PC-9 (cell line): Measurements from ENCODE around the gene CST8. TPM values are rescaled to one million over a fixed set of nuclear protein-coding genes. Genes with fewer than 3 reads are reported as not detected.
"Not testable (repeated sequence)": the region's sequence is repeated elsewhere in the genome, so short reads cannot be mapped to it uniquely, and the experiment has no call there.

Experiments used
- BruUV-seq: library from RNA; stranded (reverse); fragments of 400-500 nt; replicated peaks from 2 replicates; lab custom pipeline; 2021; lab: Mats Ljungman, UMichigan
- CTCF ChIA-PET: fragments of 300-600 bp; sonication (Branson Sonifier 250); formaldehyde crosslinking; loops from one replicate; lab custom pipeline; 2022; ENCODE audit warnings: antibody characterized with exemption; lab: Charles Lee
- POLR2A ChIA-PET: fragments of 300-600 bp; sonication (Branson Sonifier 250); formaldehyde crosslinking; loops from one replicate; lab custom pipeline; 2022; ENCODE audit warnings: antibody characterized with exemption; ENCODE audit not compliant: unreplicated experiment; lab: Charles Lee
- DNase-seq, 2 experiments: peaks; one replicate each; pipeline versions ENCODE4 v3.0.0 to v3.0.0-alpha.2; 2015 to 2022; ENCODE audit warnings: mixed read lengths in 1 of 2
- H2AFZ ChIP-seq: fragments of 200-600 bp; sonication (generic); 2 replicates; pipeline ENCODE4 v1.8.1; 2017; ENCODE audit warnings: antibody characterized with exemption
- H3F3A ChIP-seq: fragments of 200-600 bp; sonication (generic); 2 replicates; pipeline ENCODE4 v1.8.1; 2017; ENCODE audit warnings: antibody characterized with exemption, mild to moderate bottlenecking, low read depth; ENCODE audit not compliant: insufficient read depth
- H3K27ac ChIP-seq: fragments of 200-600 bp; sonication (generic); 2 replicates; pipeline ENCODE4 v1.6.1; 2016; ENCODE audit warnings: mixed run types
- H3K27me3 ChIP-seq: fragments of 200-600 bp; sonication (generic); 2 replicates; pipeline ENCODE4 v1.6.1; 2016; ENCODE audit warnings: low read depth, mixed run types; ENCODE audit not compliant: insufficient read depth
- H3K36me3 ChIP-seq: fragments of 200-600 bp; sonication (generic); 2 replicates; pipeline ENCODE4 v1.6.1; 2016; ENCODE audit warnings: low read depth, mixed run types
- H3K4me1 ChIP-seq: fragments of 200-600 bp; sonication (generic); replicated peaks from 2 replicates; pipeline ENCODE4 v1.6.1; 2016; ENCODE audit warnings: mixed run types; ENCODE audit not compliant: insufficient read depth
- H3K4me2 ChIP-seq: fragments of 200-600 bp; sonication (generic); 2 replicates; pipeline ENCODE4 v1.6.1; 2017; ENCODE audit warnings: mixed run types
- H3K4me3 ChIP-seq: fragments of 200-600 bp; sonication (generic); 2 replicates; pipeline ENCODE4 v1.6.1; 2016; ENCODE audit warnings: mixed run types
- H3K79me2 ChIP-seq: fragments of 200-600 bp; sonication (generic); 2 replicates; pipeline ENCODE4 v1.6.1; 2017; ENCODE audit warnings: low read depth, mixed run types
- H3K9me2 ChIP-seq: fragments of 200-600 bp; sonication (generic); 2 replicates; pipeline ENCODE4 v1.8.1; 2017; ENCODE audit warnings: mild to moderate bottlenecking; ENCODE audit not compliant: insufficient read depth
- H3K9me3 ChIP-seq: fragments of 200-600 bp; sonication (generic); 2 replicates; pipeline ENCODE4 v1.8.1; 2016; ENCODE audit warnings: low read depth; ENCODE audit not compliant: insufficient read depth
- H4K20me1 ChIP-seq: fragments of 200-600 bp; sonication (generic); 2 replicates; pipeline ENCODE4 v1.8.1; 2017; ENCODE audit not compliant: insufficient read depth
- EZH2 ChIP-seq: fragments of 200-600 bp; sonication (generic); IDR thresholded peaks from 2 replicates; pipeline ENCODE4 v1.8.0; 2017; ENCODE audit warnings: antibody characterized with exemption, low read depth
- intact Hi-C: fragments of 100-400 bp; cut with micrococcal nuclease; formaldehyde crosslinking; loops from one replicate; pipeline ENCODE4 v1.10.0; 2022; ENCODE audit not compliant: unreplicated experiment
- total RNA-seq: library from RNA; stranded (reverse); gene quantifications from 2 replicates; pipeline ENCODE4 v1.2.3, GENCODE V29; 2021
- TF ChIP-seq, protein P1 (sequence below): fragments of 200-600 bp; sonication (generic); conservative IDR thresholded peaks from 2 replicates; pipeline ENCODE4 v1.6.1; 2017; ENCODE audit warnings: mixed run types, antibody characterized with exemption, mild to moderate bottlenecking, moderate library complexity

CST8 gene
- total RNA-seq, 1 experiment from 2014 or later: not detected

- Histone ChIP-seq H3K9me2 (no peaks in the 10 kb centered on the region), H3F3A (no peaks in the 10 kb centered on the region), H3K4me3 (no peak overlapping the region), H4K20me1 (no peaks in the 10 kb centered on the region), H3K27ac (no peak overlapping the region), H3K36me3 (no peaks in the 10 kb centered on the region), H3K4me2 (no peak overlapping the region), H3K4me1 (no peaks in the 10 kb centered on the region), H3K79me2 (no peaks in the 10 kb centered on the region), H3K9me3 (no peaks in the 10 kb centered on the region), H3K27me3 (peaks cover 22% of the 10 kb centered on the region; the same call in 1 of the 2 replicates), H2AFZ (no peak overlapping the region)
- no TSS peak for BruUV-seq
- ChIA-PET CTCF (no interaction called here), POLR2A (no interaction called here)
- TF ChIP-seq EZH2: no peak
- TF ChIP-seq, protein P1, sequence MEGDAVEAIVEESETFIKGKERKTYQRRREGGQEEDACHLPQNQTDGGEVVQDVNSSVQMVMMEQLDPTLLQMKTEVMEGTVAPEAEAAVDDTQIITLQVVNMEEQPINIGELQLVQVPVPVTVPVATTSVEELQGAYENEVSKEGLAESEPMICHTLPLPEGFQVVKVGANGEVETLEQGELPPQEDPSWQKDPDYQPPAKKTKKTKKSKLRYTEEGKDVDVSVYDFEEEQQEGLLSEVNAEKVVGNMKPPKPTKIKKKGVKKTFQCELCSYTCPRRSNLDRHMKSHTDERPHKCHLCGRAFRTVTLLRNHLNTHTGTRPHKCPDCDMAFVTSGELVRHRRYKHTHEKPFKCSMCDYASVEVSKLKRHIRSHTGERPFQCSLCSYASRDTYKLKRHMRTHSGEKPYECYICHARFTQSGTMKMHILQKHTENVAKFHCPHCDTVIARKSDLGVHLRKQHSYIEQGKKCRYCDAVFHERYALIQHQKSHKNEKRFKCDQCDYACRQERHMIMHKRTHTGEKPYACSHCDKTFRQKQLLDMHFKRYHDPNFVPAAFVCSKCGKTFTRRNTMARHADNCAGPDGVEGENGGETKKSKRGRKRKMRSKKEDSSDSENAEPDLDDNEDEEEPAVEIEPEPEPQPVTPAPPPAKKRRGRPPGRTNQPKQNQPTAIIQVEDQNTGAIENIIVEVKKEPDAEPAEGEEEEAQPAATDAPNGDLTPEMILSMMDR: no peak
- intact Hi-C loops: no loop called here
- no peak for DNase-seq
These were observed 34.0 kb upstream of the CST8 start for GRCh38 chr20:23456873-23457272.

- Histone ChIP-seq H4K20me1 (no peaks in the 10 kb centered on the region), H3K4me1 (no peaks in the 10 kb centered on the region), H3K9me3 (no peaks in the 10 kb centered on the region), H2AFZ (no peak overlapping the region), H3K27ac (no peak overlapping the region), H3F3A (no peaks in the 10 kb centered on the region), H3K4me2 (no peak overlapping the region), H3K4me3 (no peak overlapping the region), H3K79me2 (no peaks in the 10 kb centered on the region), H3K27me3 (peaks cover 22% of the 10 kb centered on the region; the same call in 1 of the 2 replicates), H3K36me3 (no peaks in the 10 kb centered on the region), H3K9me2 (no peaks in the 10 kb centered on the region)
- no peak for DNase-seq
- intact Hi-C loops: no loop called here
- no TSS peak for BruUV-seq
- TF ChIP-seq EZH2: no peak
- TF ChIP-seq, protein P1: no peak
- POLR2A ChIA-PET: no interaction called here
- CTCF ChIA-PET: interaction anchor here (0.7 kb wide), 1 partner anchor 429 kb away, joined by 3 read pairs; no protein-coding TSS in a partner anchor
These were observed 31.3 kb upstream of the CST8 start for GRCh38 chr20:23459461-23460150.

- H3F3A ChIP-seq: no peaks in the 10 kb centered on the region
These were observed 29.7 kb upstream of the CST8 start for GRCh38 chr20:23461180-23461579.

GRCh38 chr20:23466961-23467360, 24.0 kb upstream of the CST8 start:
- peaks cover 11% of the 10 kb centered on the region; the same call in 1 of the 2 replicates for H3K27me3 ChIP-seq
- H3K9me2 ChIP-seq, H2AFZ ChIP-seq, intact Hi-C loops, BruUV-seq, H3K36me3 ChIP-seq, POLR2A ChIA-PET, H3K4me3 ChIP-seq, H3F3A ChIP-seq, H3K79me2 ChIP-seq, H3K4me2 ChIP-seq, CTCF ChIA-PET, H4K20me1 ChIP-seq, H3K4me1 ChIP-seq, DNase-seq, H3K9me3 ChIP-seq, H3K27ac ChIP-seq: not testable (repeated sequence)

More at GRCh38 chr20:23461180-23461579, 29.7 kb upstream of the CST8 start:
- CTCF ChIA-PET: no interaction called here
- H3K9me3 ChIP-seq: no peaks in the 10 kb centered on the region
- no TSS peak for BruUV-seq
- POLR2A ChIA-PET: no interaction called here
- H2AFZ ChIP-seq: no peak overlapping the region
- no peaks in the 10 kb centered on the region for H3K79me2 ChIP-seq
- H3K36me3 ChIP-seq: no peaks in the 10 kb centered on the region
- intact Hi-C loops: no loop called here
- no peaks in the 10 kb centered on the region for H3K9me2 ChIP-seq
- TF ChIP-seq, protein P1: no peak
- no peak for TF ChIP-seq EZH2
- no peak for DNase-seq
- no peaks in the 10 kb centered on the region for H4K20me1 ChIP-seq
- peaks cover 18% of the 10 kb centered on the region; the same call in 1 of the 2 replicates for H3K27me3 ChIP-seq
- H3K4me2 ChIP-seq: no peak overlapping the region
- H3K4me1 ChIP-seq: no peaks in the 10 kb centered on the region
- no peak overlapping the region for H3K4me3 ChIP-seq
- H3K27ac ChIP-seq: no peak overlapping the region

DNA sequence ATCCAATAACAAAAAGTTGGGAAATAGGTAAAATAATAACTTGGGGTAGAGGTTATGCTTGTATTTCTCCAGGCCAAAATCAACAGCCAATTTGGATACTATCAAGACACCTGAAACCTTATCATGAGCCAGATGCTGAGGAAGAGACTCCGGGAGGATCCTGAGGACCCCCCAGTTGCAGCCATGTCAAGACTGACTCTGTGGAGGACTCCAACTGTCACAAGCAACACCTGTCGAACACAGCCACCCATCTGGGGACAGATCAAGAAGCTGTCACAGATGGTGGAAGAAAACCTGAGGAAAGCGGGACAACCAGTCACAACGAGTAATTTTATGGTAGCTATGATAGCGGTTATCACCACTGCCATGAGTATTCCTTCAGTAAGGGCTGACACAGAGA, 18.6 kb upstream of the CST8 start:
- H2AFZ ChIP-seq, H3K4me3 ChIP-seq, H3K36me3 ChIP-seq, H3K27ac ChIP-seq, BruUV-seq, H3K27me3 ChIP-seq, H3K4me1 ChIP-seq, DNase-seq, H3K9me3 ChIP-seq, POLR2A ChIA-PET, H3K4me2 ChIP-seq, H3K79me2 ChIP-seq, intact Hi-C loops, H3K9me2 ChIP-seq, H4K20me1 ChIP-seq, H3F3A ChIP-seq, CTCF ChIA-PET: not testable (repeated sequence)
